ENCODE data around the gene ZGLP1.
A peak's percentile ranks its signal among the peaks of the same experiment; 100 is the strongest.

The ZGLP1 gene

DNA sequence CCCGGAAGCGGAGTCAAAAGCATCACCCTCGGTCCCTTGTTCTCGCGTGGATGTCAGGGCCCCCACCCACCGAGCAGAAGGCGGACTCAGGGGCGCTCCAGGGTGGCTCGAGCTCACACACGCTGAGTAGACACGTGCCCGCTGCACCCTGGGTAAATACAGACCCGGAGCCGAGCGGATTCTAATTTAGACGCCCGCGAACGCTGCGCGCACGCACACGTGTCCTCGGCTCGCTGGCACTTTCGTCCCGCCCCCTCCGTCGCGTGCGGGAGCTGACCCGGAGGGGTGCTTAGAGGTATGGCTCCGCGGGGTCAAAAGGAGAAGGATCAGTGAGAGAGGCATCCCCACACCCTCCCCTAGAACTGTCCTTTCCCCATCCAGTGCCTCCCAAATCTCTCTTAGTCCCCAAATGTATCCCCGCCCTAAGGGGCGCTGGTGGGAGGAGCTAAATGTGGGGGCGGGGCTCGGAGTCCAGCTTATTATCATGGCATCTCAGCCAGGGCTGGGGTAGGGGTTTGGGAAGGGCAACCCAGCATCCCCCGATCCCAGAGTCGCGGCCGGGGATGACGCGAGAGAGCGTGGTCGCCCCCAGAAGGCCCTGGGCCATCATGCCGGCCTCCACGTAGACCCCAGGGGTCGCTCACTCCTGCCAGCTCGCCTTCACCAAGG is 20.3 kb downstream of the ZGLP1 start:
- in situ Hi-C loops (cut with MboI; ENCODE audit: low pct_unique_long_range_greater_than_20kb, low sequenced_read_pairs, unreplicated experiment): no loop called here
- DNase-seq (ENCODE audit: low spot score): peak; percentile 75
- TF ChIP-seq, protein P1, sequence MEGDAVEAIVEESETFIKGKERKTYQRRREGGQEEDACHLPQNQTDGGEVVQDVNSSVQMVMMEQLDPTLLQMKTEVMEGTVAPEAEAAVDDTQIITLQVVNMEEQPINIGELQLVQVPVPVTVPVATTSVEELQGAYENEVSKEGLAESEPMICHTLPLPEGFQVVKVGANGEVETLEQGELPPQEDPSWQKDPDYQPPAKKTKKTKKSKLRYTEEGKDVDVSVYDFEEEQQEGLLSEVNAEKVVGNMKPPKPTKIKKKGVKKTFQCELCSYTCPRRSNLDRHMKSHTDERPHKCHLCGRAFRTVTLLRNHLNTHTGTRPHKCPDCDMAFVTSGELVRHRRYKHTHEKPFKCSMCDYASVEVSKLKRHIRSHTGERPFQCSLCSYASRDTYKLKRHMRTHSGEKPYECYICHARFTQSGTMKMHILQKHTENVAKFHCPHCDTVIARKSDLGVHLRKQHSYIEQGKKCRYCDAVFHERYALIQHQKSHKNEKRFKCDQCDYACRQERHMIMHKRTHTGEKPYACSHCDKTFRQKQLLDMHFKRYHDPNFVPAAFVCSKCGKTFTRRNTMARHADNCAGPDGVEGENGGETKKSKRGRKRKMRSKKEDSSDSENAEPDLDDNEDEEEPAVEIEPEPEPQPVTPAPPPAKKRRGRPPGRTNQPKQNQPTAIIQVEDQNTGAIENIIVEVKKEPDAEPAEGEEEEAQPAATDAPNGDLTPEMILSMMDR (IDR thresholded peaks at IDR 0.05; ENCODE audit: extremely low read depth, insufficient read depth, missing control alignments): no peak

DNA sequence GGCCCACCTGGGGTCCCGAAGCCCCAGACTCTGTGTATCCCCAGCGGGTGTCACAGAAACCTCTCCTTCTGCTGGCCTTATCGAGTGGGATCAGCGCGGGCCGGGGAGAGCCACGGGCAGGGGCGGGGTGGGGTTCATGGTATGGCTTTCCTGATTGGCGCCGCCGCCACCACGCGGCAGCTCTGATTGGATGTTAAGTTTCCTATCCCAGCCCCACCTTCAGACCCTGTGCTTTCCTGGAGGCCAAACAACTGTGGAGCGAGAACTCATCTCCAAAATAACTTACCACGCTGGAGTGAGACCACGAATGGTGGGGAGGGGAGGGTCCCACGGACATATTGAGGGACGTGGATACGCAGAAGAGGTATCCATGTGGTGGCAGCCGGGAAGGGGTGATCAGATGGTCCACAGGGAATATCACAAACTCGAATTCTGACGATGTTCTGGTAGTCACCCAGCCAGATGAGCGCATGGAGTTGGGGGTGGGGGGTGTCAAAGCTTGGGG is 20.9 kb downstream of the ZGLP1 start:
- in situ Hi-C loops (cut with MboI; ENCODE audit: low pct_unique_long_range_greater_than_20kb, low sequenced_read_pairs, unreplicated experiment): no loop called here

DNA sequence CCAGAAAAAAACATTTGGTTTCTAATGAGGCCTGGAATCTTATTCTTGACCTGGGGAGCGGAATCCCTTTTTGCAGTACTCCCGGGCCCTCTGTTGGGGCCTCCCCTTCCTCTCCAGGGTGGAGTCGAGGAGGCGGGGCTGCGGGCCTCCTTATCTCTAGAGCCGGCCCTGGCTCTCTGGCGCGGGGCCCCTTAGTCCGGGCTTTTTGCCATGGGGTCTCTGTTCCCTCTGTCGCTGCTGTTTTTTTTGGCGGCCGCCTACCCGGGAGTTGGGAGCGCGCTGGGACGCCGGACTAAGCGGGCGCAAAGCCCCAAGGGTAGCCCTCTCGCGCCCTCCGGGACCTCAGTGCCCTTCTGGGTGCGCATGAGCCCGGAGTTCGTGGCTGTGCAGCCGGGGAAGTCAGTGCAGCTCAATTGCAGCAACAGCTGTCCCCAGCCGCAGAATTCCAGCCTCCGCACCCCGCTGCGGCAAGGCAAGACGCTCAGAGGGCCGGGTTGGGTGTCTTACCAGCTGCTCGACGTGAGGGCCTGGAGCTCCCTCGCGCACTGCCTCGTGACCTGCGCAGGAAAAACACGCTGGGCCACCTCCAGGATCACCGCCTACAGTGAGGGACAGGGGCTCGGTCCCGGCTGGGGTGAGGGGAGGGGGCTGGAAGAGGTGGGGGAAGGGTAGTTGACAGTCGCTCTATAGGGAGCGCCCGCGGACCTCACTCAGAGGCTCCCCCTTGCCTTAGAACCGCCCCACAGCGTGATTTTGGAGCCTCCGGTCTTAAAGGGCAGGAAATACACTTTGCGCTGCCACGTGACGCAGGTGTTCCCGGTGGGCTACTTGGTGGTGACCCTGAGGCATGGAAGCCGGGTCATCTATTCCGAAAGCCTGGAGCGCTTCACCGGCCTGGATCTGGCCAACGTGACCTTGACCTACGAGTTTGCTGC is 22.5 kb downstream of the ZGLP1 start, which contains the start of gene ICAM4:
ICAM4 (plus strand) TSS at position 153 of the 935 bp plus-strand sequence; CDS start at position 211, 58 bp downstream.
- in situ Hi-C loops (cut with MboI; ENCODE audit: low pct_unique_long_range_greater_than_20kb, low sequenced_read_pairs, unreplicated experiment): no loop called here
- peak; percentile 63 for DNase-seq (ENCODE audit: low spot score)
- TF ChIP-seq, protein P1 (IDR thresholded peaks at IDR 0.05; ENCODE audit: extremely low read depth, insufficient read depth, missing control alignments): no peak

More for the DNA sequence above, 20.9 kb downstream of the ZGLP1 start:
- TF ChIP-seq, protein P1 (IDR thresholded peaks at IDR 0.05; ENCODE audit: extremely low read depth, insufficient read depth, missing control alignments): no peak
- DNase-seq (ENCODE audit: low spot score): peak; percentile 81

DNA sequence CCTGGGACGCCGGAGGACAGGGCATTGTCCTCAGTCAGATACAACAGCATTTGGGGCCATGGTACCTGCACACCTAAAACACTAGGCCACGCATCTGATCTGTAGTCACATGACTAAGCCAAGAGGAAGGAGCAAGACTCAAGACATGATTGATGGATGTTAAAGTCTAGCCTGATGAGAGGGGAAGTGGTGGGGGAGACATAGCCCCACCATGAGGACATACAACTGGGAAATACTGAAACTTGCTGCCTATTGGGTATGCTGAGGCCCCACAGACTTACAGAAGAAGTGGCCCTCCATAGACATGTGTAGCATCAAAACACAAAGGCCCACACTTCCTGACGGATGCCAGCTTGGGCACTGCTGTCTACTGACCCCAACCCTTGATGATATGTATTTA is 24.2 kb downstream of the ZGLP1 start:
- TF ChIP-seq, protein P1 (IDR thresholded peaks at IDR 0.05; ENCODE audit: extremely low read depth, insufficient read depth, missing control alignments): no peak
- in situ Hi-C loops (cut with MboI; ENCODE audit: low pct_unique_long_range_greater_than_20kb, low sequenced_read_pairs, unreplicated experiment): no loop called here
- no peak for DNase-seq (ENCODE audit: low spot score)

DNA sequence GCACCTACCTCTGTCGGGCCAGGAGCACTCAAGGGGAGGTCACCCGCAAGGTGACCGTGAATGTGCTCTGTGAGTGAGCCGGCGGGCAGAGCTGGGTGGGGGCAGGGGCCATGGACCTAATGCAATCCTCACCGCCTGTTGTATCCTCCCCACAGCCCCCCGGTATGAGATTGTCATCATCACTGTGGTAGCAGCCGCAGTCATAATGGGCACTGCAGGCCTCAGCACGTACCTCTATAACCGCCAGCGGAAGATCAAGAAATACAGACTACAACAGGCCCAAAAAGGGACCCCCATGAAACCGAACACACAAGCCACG is 24.7 kb downstream of the ZGLP1 start:
- DNase-seq (ENCODE audit: low spot score): no peak
- in situ Hi-C loops (cut with MboI; ENCODE audit: low pct_unique_long_range_greater_than_20kb, low sequenced_read_pairs, unreplicated experiment): no loop called here
- TF ChIP-seq, protein P1 (IDR thresholded peaks at IDR 0.05; ENCODE audit: extremely low read depth, insufficient read depth, missing control alignments): no peak

DNA sequence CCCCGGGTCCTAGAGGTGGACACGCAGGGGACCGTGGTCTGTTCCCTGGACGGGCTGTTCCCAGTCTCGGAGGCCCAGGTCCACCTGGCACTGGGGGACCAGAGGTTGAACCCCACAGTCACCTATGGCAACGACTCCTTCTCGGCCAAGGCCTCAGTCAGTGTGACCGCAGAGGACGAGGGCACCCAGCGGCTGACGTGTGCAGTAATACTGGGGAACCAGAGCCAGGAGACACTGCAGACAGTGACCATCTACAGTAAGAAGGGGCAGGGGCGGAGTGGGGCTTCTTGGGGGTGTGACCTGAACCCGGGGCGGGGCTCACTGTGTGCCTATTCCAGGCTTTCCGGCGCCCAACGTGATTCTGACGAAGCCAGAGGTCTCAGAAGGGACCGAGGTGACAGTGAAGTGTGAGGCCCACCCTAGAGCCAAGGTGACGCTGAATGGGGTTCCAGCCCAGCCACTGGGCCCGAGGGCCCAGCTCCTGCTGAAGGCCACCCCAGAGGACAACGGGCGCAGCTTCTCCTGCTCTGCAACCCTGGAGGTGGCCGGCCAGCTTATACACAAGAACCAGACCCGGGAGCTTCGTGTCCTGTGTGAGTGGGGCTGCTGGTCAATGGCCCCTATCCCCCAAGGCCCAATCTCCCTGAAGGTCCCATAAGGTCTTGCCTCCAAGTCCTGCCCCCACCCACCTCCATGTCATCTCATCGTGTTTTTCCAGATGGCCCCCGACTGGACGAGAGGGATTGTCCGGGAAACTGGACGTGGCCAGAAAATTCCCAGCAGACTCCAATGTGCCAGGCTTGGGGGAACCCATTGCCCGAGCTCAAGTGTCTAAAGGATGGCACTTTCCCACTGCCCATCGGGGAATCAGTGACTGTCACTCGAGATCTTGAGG is 25.3 kb downstream of the ZGLP1 start:
- in situ Hi-C loops (cut with MboI; ENCODE audit: low pct_unique_long_range_greater_than_20kb, low sequenced_read_pairs, unreplicated experiment): no loop called here
- TF ChIP-seq, protein P1 (IDR thresholded peaks at IDR 0.05; ENCODE audit: extremely low read depth, insufficient read depth, missing control alignments): no peak
- DNase-seq (ENCODE audit: low spot score): no peak

All from GM13977 (cell line).